Prostate gland (tissue), 2 donors: ENCODE measurements around the gene CTR9. TPM values are rescaled to one million over a fixed set of nuclear protein-coding genes. Genes with fewer than 3 reads are reported as not detected.
A peak's percentile ranks its signal among the peaks of the same experiment; 100 is the strongest.

Experiments used
- DNase-seq: peaks from one replicate; pipeline ENCODE4 v3.0.0-alpha.2; 2019; ENCODE audit warnings: low spot score
- H3K27ac ChIP-seq, 2 donors: fragments of 200-600 bp; sonication (generic); 2 replicates each; pipeline ENCODE4 v1.5.1; 2017 to 2019
- H3K27me3 ChIP-seq: fragments of 200-600 bp; sonication (generic); replicated peaks from 2 replicates; pipeline ENCODE4 v1.5.1; 2019; ENCODE audit not compliant: insufficient read depth
- H3K36me3 ChIP-seq, 2 donors: fragments of 200-600 bp; sonication (generic); 1 replicate in 1 of 2; 2 replicates in 1 of 2; pipeline versions ENCODE4 v1.5.1 to v1.8.1; 2017 to 2019
- H3K4me1 ChIP-seq: fragments of 200-600 bp; sonication (generic); replicated peaks from 2 replicates; pipeline ENCODE4 v1.5.1; 2019
- H3K4me3 ChIP-seq, 2 donors: fragments of 200-600 bp; sonication (generic); 2 replicates each; pipeline ENCODE4 v1.5.1; 2017 to 2019
- H3K9me3 ChIP-seq: fragments of 200-600 bp; sonication (generic); 2 replicates; pipeline ENCODE4 v1.5.1; 2017
- CTCF ChIP-seq, 4 experiments: fragments of 200-600 bp in 2 of 4; fragments of 450-650 bp in 2 of 4; sonication (generic) in 2 of 4; IDR thresholded peaks; 1 replicate in 3 of 4; 2 replicates in 1 of 4; pipeline ENCODE4 v1.5.1; 2016 to 2019; ENCODE audit warnings: antibody characterized with exemption in 4 of 4, mild to moderate bottlenecking in 2 of 4, moderate library complexity in 2 of 4
- POLR2A ChIP-seq: fragments of 450-650 bp; IDR thresholded peaks from one replicate; pipeline ENCODE4 v1.6.1; 2016; ENCODE audit warnings: antibody characterized with exemption, mild to moderate bottlenecking
- POLR2AphosphoS5 ChIP-seq: sonication (generic); formaldehyde crosslinking; IDR thresholded peaks from one replicate; pipeline ENCODE4 v1.6.1; 2017; ENCODE audit warnings: antibody characterized with exemption
- WGBS: methylation state at CpG from one replicate; pipeline ENCODE4 v1.1.5; 2018; 5-methylcytosine and 5-hydroxymethylcytosine counted together
- intact Hi-C: fragments of 100-400 bp; cut with DNase I; formaldehyde crosslinking; loops from one replicate; pipeline ENCODE4 v1.14.2; 2022
- total RNA-seq, 2 donors: library from RNA; depleted of rRNA; stranded (reverse); fragments of >200 nt; gene quantifications; one replicate each; pipeline ENCODE4 v1.1.0, GENCODE V29; 2016

Gene CTR9
- total RNA-seq, 2 donors from 2014 or later: 23.6 to 28.3 TPM

- 83% methylated on average over 3 of the region's 3 CpGs for WGBS
- intact Hi-C loops: loop anchor here (5.0 kb wide), 3 partner anchors 36 to 151 kb away; partner anchors contain the start of gene IRAG1
- H3K27ac ChIP-seq: no peak overlapping the region
- H3K36me3 ChIP-seq: no peaks in the 10 kb centered on the region
- no peaks in the 10 kb centered on the region for H3K27me3 ChIP-seq
- no peaks in the 10 kb centered on the region for H3K9me3 ChIP-seq
- no peaks in the 10 kb centered on the region for H3K4me1 ChIP-seq
- TF ChIP-seq POLR2A: no peak
- TF ChIP-seq CTCF (IDR thresholded peaks at IDR 0.05): no peak
- TF ChIP-seq POLR2AphosphoS5: no peak
- no peak overlapping the region for H3K4me3 ChIP-seq
- DNase-seq: no peak
Measured at GRCh38 chr11:10728154-10728553, 22.9 kb upstream of the CTR9 start.

GRCh38 chr11:10728789-10729472, 22.1 kb upstream of the CTR9 start:
- Histone ChIP-seq H3K9me3 (no peaks in the 10 kb centered on the region), H3K4me1 (no peaks in the 10 kb centered on the region), H3K27me3 (no peaks in the 10 kb centered on the region), H3K36me3 (no peaks in the 10 kb centered on the region), H3K4me3 (no peak overlapping the region), H3K27ac (peak overlapping the region in 1 of 2 donors; percentile 14)
- intact Hi-C loops: loop anchor here (5.0 kb wide), 3 partner anchors 37 to 152 kb away; partner anchors contain the start of gene IRAG1
- TF ChIP-seq POLR2A (no peak), POLR2AphosphoS5 (no peak), CTCF (IDR thresholded peaks at IDR 0.05) (no peak)
- DNase-seq: no peak
- WGBS: 41% methylated on average over 20 of the region's 20 CpGs

- 92% methylated on average over 3 of the region's 3 CpGs for WGBS
- Histone ChIP-seq H3K27me3 (no peaks in the 10 kb centered on the region), H3K36me3 (no peaks in the 10 kb centered on the region), H3K9me3 (no peaks in the 10 kb centered on the region), H3K4me1 (no peaks in the 10 kb centered on the region), H3K27ac (no peak overlapping the region), H3K4me3 (no peak overlapping the region)
- DNase-seq: no peak
- intact Hi-C loops: loop anchor here (10.0 kb wide), 1 partner anchor 105 kb away; no protein-coding TSS in a partner anchor
- TF ChIP-seq CTCF (IDR thresholded peaks at IDR 0.05): no peak
- no peak for TF ChIP-seq POLR2AphosphoS5
- no peak for TF ChIP-seq POLR2A
Measured at GRCh38 chr11:10730151-10730550, 20.9 kb upstream of the CTR9 start.

GRCh38 chr11:10731064-10731680, 19.9 kb upstream of the CTR9 start:
- intact Hi-C loops: loop anchor here (10.0 kb wide), 1 partner anchor 106 kb away; no protein-coding TSS in a partner anchor
- H3K36me3 ChIP-seq: no peaks in the 10 kb centered on the region
- no peak overlapping the region for H3K4me3 ChIP-seq
- TF ChIP-seq POLR2AphosphoS5 (no peak), CTCF (IDR thresholded peaks at IDR 0.05) (no peak), POLR2A (no peak)
- H3K27ac ChIP-seq: no peak overlapping the region
- 87% methylated on average over 3 of the region's 3 CpGs for WGBS
- H3K9me3 ChIP-seq: no peaks in the 10 kb centered on the region
- no peaks in the 10 kb centered on the region for H3K4me1 ChIP-seq
- DNase-seq: no peak
- no peaks in the 10 kb centered on the region for H3K27me3 ChIP-seq
